Right lobe of liver (tissue), 4 donors: ENCODE data around the gene DCUN1D3.

ENCODE experiments used
- POLR2A ChIP-seq: fragments of 450-650 bp; IDR thresholded peaks from one replicate; pipeline ENCODE4 v1.6.1; 2017; ENCODE audit warnings: antibody characterized with exemption, mild to moderate bottlenecking
- TF ChIP-seq, protein P1 (sequence below), 4 donors: fragments of 200-600 bp in 3 of 4; fragments of 450-650 bp in 1 of 4; IDR thresholded peaks; one replicate each; pipeline versions ENCODE4 v1.5.1 to v1.8.0; 2016 to 2022; ENCODE audit warnings: antibody characterized with exemption in 4 of 4, mild to moderate bottlenecking in 2 of 4
- donor health status: DM: no; HTN: no; CAD: no.
- donor health status: DM: no; HTN: no; CAD: no.
- donor health status: DM: no; HTN: yes; CAD: no.

DNA sequence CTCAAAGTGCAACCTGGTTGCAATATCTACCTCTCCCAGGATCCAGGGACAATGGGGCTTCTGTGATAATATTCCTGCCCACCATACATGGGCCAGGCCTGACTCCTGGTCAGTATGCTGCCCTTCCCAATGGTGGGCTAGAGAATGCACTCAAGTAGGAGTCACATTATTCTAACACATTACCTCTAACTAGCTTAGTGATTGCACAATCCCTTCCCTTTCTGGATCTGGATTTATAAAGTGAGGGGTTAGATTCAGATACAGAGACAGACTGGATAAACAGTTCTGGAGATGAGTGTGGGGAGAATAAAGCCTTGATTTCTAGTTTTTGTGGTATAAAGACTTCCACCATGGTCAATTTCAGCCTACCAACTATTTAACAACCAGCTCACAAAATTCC, 33.4 kb upstream of the DCUN1D3 start:
- TF ChIP-seq POLR2A: no peak
- TF ChIP-seq, protein P1, sequence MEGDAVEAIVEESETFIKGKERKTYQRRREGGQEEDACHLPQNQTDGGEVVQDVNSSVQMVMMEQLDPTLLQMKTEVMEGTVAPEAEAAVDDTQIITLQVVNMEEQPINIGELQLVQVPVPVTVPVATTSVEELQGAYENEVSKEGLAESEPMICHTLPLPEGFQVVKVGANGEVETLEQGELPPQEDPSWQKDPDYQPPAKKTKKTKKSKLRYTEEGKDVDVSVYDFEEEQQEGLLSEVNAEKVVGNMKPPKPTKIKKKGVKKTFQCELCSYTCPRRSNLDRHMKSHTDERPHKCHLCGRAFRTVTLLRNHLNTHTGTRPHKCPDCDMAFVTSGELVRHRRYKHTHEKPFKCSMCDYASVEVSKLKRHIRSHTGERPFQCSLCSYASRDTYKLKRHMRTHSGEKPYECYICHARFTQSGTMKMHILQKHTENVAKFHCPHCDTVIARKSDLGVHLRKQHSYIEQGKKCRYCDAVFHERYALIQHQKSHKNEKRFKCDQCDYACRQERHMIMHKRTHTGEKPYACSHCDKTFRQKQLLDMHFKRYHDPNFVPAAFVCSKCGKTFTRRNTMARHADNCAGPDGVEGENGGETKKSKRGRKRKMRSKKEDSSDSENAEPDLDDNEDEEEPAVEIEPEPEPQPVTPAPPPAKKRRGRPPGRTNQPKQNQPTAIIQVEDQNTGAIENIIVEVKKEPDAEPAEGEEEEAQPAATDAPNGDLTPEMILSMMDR (IDR thresholded peaks at IDR 0.05): no peak
